ENCODE results near the gene TCIRG1. TPM values are rescaled to one million over a fixed set of nuclear protein-coding genes. Genes with fewer than 3 reads are reported as not detected.

The TCIRG1 gene
- total RNA-seq, 1 donor: 213 TPM

DNA sequence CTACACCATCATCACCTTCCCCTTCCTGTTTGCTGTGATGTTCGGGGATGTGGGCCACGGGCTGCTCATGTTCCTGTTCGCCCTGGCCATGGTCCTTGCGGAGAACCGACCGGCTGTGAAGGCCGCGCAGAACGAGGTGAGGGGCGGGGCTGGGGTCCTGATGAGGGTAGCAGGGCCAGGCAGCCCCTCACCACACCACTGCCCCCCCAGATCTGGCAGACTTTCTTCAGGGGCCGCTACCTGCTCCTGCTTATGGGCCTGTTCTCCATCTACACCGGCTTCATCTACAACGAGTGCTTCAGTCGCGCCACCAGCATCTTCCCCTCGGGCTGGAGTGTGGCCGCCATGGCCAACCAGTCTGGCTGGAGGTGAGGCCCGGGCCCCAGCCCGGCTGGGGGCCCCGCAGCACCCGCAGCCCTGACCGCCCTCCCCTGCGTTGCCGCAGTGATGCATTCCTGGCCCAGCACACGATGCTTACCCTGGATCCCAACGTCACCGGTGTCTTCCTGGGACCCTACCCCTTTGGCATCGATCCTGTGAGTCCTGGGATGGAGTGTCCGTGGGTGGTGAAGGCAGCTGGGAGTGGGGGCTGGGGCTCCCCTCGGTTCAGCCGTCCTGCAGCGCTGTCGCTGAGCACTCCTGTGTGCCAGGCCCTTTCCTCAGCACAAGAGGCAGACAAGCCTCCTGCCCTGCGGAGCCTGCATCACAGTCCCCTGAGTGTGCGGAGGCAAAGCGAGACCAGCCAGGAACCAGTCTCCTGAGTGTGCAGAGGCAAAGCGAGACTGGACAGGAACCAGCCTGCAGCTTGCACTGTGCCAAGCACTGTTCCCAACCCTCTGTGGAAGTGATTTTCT lies 8.8 kb downstream of the TCIRG1 start:
- Histone ChIP-seq H3K4me3 (ENCODE audit: low read length) (no peak overlapping the region), H3K4me1 (ENCODE audit: insufficient read depth, low read length) (no peaks in the 10 kb centered on the region)

GRCh38 chr11:68048681-68049508 lies 10.1 kb downstream of the TCIRG1 start:
- Histone ChIP-seq H3K4me3 (ENCODE audit: low read length) (no peak overlapping the region), H3K9me3 (ENCODE audit: low read depth, low read length) (no peaks in the 10 kb centered on the region), H3K4me1 (ENCODE audit: insufficient read depth, low read length) (no peaks in the 10 kb centered on the region), H3K27me3 (ENCODE audit: insufficient read depth, low read length) (no peaks in the 10 kb centered on the region)

More for the DNA sequence above, 8.8 kb downstream of the TCIRG1 start:
- Histone ChIP-seq H3K9me3 (ENCODE audit: low read depth, low read length) (no peaks in the 10 kb centered on the region), H3K27me3 (ENCODE audit: insufficient read depth, low read length) (no peaks in the 10 kb centered on the region)

DNA sequence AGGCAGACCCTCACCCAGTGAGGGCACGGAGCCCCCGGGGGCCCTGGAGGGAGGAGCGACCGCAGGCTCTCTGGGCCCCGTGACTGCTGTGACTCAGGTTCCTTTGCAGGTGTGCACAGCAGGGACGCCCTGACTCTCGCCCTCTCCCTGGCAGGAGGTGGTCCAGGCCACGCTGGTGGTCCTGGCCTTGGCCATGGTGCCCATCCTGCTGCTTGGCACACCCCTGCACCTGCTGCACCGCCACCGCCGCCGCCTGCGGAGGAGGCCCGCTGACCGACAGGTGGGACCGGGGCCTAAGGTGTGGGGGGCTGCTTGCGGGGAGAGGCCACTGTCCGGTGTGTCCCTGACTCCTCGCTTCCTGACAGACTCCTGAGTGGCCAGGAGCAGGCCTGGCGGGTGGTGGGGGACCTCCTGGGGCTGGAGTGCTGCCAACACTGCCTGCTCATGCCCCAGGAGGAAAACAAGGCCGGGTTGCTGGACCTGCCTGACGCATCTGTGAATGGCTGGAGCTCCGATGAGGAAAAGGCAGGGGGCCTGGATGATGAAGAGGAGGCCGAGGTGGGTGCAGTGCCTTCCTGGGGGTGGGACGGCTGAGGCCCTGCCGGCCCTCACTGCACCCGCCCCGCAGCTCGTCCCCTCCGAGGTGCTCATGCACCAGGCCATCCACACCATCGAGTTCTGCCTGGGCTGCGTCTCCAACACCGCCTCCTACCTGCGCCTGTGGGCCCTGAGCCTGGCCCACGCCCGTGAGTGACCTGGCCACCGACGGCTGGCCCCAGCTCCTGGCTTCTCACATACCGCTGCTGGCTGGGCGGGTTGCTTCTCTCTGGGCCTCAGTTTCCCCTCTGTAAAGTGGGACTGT lies 10.9 kb downstream of the TCIRG1 start:
- H3K27me3 ChIP-seq (ENCODE audit: insufficient read depth, low read length): no peaks in the 10 kb centered on the region
- H3K9me3 ChIP-seq (ENCODE audit: low read depth, low read length): no peaks in the 10 kb centered on the region
- H3K4me1 ChIP-seq (ENCODE audit: insufficient read depth, low read length): no peaks in the 10 kb centered on the region
- no peak overlapping the region for H3K4me3 ChIP-seq (ENCODE audit: low read length)

GRCh38 chr11:68050371-68050841 lies 11.6 kb downstream of the TCIRG1 start:
- no peaks in the 10 kb centered on the region for H3K9me3 ChIP-seq (ENCODE audit: low read depth, low read length)
- H3K27me3 ChIP-seq (ENCODE audit: insufficient read depth, low read length): no peaks in the 10 kb centered on the region
- H3K4me1 ChIP-seq (ENCODE audit: insufficient read depth, low read length): no peaks in the 10 kb centered on the region
- H3K4me3 ChIP-seq (ENCODE audit: low read length): no peak overlapping the region

- Histone ChIP-seq H3K9me3 (ENCODE audit: low read depth, low read length) (no peaks in the 10 kb centered on the region), H3K4me1 (ENCODE audit: insufficient read depth, low read length) (no peaks in the 10 kb centered on the region), H3K27me3 (ENCODE audit: insufficient read depth, low read length) (no peaks in the 10 kb centered on the region), H3K4me3 (ENCODE audit: low read length) (no peak overlapping the region)
These were observed 12.6 kb downstream of the TCIRG1 start for GRCh38 chr11:68051191-68052136.

DNA sequence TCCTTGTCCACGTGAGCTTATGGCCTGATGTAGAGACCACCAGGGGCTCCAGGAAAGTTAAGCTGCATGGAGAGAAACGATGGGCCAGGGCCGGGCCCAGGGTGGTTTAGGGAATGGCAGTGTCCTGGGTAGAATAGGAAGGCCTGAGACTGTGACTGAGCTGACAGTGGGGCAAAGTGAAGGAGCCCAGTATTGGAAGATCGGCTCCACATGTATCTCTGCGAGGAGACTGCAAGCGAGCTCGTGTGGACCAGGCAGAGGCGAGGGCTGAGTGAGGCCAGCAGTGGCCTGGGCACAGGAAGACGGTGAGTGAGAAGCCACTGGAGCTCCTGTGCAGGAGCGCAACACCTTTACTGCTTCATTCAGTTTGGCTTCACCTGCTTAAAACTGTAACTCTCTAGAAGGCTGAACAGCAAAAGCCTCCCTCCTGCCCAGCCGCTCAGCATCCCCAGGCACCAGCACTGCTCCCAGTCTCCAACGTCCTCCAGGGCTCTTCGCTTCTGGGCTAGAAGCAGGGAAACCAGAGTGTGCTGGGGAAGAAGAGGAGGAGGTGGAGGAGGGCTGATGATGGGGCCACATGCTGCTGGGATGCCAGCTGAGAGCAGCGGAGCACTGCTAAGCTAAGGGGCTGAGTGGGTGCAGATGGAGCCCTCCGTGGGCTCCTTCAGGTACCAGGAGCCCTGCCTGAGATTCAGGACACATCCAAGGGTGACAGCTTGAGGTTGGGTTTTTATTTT lies 13.5 kb downstream of the TCIRG1 start:
- H3K4me3 ChIP-seq (ENCODE audit: low read length): no peak overlapping the region

DNA sequence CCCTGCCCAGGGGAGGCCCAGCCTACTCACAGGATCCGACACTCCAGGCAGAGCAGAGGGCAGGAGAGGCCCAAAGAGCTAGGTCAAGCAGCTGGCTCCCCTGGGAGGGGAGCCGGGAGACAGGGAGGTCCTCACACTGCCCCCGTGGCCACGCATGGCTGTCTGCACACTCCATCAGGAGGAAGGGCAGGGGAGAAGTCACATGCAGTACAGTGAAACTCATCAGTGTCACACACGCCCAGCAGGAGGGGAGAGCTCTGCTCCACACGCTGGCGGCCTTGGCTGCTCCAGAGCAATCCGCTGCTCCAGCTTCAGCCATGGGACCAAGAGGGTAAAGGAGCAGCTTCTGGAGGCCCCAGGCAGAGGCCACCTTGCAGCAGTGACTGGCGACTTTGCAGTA lies 14.3 kb downstream of the TCIRG1 start:
- Histone ChIP-seq H3K4me3 (ENCODE audit: low read length) (no peak overlapping the region), H3K27me3 (ENCODE audit: insufficient read depth, low read length) (no peaks in the 10 kb centered on the region), H3K9me3 (ENCODE audit: low read depth, low read length) (no peaks in the 10 kb centered on the region), H3K4me1 (ENCODE audit: insufficient read depth, low read length) (no peaks in the 10 kb centered on the region)

More for the DNA sequence above, 13.5 kb downstream of the TCIRG1 start:
- Histone ChIP-seq H3K27me3 (ENCODE audit: insufficient read depth, low read length) (no peaks in the 10 kb centered on the region), H3K9me3 (ENCODE audit: low read depth, low read length) (no peaks in the 10 kb centered on the region), H3K4me1 (ENCODE audit: insufficient read depth, low read length) (no peaks in the 10 kb centered on the region)

DNA sequence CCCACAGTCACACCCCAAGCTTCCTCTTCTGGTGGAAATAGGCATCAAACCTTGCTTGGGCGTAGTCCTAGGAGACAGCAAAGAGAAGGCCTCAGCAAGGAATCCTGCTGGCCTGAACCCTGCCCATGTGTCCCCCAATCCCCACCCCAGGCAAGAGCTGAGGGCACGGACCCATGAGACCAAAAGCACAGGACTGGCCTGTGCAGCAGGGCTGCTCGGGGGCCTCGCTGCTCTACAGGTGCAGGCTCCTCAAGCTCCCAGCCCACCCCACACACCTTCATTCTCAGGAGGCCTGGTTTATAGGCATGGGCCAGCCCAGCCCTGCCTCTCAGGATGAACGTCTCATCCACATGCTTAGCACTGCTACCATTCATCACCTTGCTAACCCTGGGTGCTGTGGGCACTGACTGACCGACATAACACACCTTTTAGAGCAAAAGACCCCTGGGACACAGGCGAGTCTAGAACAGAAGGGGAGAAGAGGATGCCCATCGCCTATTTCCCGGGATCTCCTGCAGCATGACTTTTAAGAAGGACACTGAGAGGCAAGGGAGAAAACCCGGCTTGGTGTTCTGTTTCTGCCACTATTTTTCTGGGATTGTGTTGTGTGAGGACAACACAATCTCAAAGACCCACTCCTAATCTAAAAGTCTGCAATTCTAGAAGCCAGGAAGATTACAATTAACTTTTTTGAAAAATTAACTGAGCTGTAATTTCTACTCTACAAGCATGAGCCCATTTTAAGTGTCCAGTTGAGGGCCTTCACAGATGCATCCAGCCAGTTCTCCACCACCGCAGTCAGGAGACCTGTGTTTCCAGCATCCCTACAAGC lies 15.4 kb downstream of the TCIRG1 start:
- Histone ChIP-seq H3K4me3 (ENCODE audit: low read length) (no peak overlapping the region), H3K9me3 (ENCODE audit: low read depth, low read length) (no peaks in the 10 kb centered on the region), H3K4me1 (ENCODE audit: insufficient read depth, low read length) (no peaks in the 10 kb centered on the region), H3K27me3 (ENCODE audit: insufficient read depth, low read length) (no peaks in the 10 kb centered on the region)

GRCh38 chr11:68056317-68057285 lies 17.8 kb downstream of the TCIRG1 start:
- H3K9me3 ChIP-seq (ENCODE audit: low read depth, low read length): no peaks in the 10 kb centered on the region
- H3K27me3 ChIP-seq (ENCODE audit: insufficient read depth, low read length): no peaks in the 10 kb centered on the region
- no peak overlapping the region for H3K4me3 ChIP-seq (ENCODE audit: low read length)
- H3K4me1 ChIP-seq (ENCODE audit: insufficient read depth, low read length): no peaks in the 10 kb centered on the region

DNA sequence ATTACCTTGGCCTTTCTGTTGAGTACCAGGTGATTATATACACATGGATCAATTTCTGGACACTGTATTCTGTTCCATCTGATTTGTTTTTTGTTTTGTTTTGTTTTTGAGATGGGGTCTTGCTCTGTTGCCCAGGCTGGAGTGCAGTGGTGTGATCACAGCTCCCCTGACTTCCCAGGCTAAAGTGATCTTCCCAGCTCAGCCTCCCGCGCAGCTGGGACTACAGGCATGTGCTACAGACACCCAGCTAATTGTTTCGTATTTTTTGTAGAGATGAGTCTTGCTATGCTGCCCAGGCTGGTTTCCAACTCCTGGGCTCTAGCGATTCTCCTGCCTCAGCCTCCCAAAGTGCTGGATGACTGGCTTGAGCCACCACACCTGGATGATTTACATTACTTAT lies 19.0 kb downstream of the TCIRG1 start:
- Histone ChIP-seq H3K27me3 (ENCODE audit: insufficient read depth, low read length) (no peaks in the 10 kb centered on the region), H3K4me1 (ENCODE audit: insufficient read depth, low read length) (no peaks in the 10 kb centered on the region), H3K9me3 (ENCODE audit: low read depth, low read length) (no peaks in the 10 kb centered on the region), H3K4me3 (ENCODE audit: low read length) (no peak overlapping the region)

GRCh38 chr11:68061508-68061907 lies 22.7 kb downstream of the TCIRG1 start:
- H3K27me3 ChIP-seq (ENCODE audit: insufficient read depth, low read length): no peaks in the 10 kb centered on the region
- no peaks in the 10 kb centered on the region for H3K9me3 ChIP-seq (ENCODE audit: low read depth, low read length)
- H3K4me3 ChIP-seq (ENCODE audit: low read length): no peak overlapping the region
- H3K4me1 ChIP-seq (ENCODE audit: insufficient read depth, low read length): peaks cover 6% of the 10 kb centered on the region

DNA sequence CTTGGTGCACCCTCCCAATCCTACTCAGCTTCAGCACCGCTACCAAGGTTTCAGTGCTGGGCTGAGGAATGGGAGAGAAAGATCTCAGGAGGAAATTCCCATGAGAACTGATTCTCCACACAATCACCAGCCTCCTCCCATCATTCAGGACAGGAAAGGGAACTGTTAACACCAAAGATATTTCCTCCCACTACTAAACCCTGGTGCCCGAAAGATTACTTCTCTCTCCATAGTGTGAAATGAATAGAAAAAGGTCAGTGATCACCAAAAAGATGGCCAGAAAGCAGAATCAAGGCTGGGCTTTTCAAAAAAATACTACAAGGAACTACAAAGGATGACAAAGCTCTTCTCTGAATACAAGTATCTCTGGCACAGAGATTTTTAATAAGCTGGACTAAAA lies 26.1 kb downstream of the TCIRG1 start:
- Histone ChIP-seq H3K9me3 (ENCODE audit: low read depth, low read length) (no peaks in the 10 kb centered on the region), H3K4me3 (ENCODE audit: low read length) (no peak overlapping the region), H3K4me1 (ENCODE audit: insufficient read depth, low read length) (peaks cover 6% of the 10 kb centered on the region), H3K27me3 (ENCODE audit: insufficient read depth, low read length) (no peaks in the 10 kb centered on the region)
